Cardiac fibroblast (primary cell): ENCODE results near the gene VGLL1.
A peak's percentile ranks its signal among the peaks of the same experiment; 100 is the strongest.

ENCODE experiments used
- DNase-seq, 2 donors: peaks; one replicate each; pipeline versions ENCODE4 v3.0.0 to v3.0.0-alpha.2; 2010; ENCODE audit warnings: low read depth in 2 of 2
- H3K4me3 ChIP-seq, 2 donors: replicated peaks in 1 of 2; 1 replicate in 1 of 2; 2 replicates in 1 of 2; pipeline ENCODE4 v1.5.1; 2011; ENCODE audit warnings: low read depth in 2 of 2, low read length in 2 of 2, mild to moderate bottlenecking in 2 of 2, moderate library complexity in 1 of 2
- TF ChIP-seq, protein P1 (sequence below): IDR thresholded peaks from one replicate; pipeline ENCODE4 v1.5.1; 2011; ENCODE audit warnings: low read depth, mild to moderate bottlenecking, low read length, inconsistent platforms

VGLL1 gene

DNA sequence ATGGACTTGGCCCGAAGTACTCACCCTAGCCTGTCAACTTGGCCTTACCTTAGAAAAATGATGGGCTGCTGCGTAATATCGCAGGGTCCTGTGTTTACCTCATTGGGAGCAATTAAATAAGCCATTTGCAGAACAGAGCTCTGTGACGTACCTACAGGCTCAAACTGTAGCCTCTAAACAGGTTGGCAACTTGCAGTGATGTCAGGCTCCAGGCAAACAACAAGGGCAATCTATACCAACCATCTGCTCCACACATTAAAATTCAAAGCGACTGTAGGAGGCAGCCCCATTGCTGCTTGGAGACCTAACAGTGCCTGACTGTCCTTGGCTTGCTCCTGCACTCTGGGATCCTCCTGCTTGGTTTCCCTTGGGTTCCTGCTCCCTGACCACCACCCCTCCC is 17.2 kb downstream of the VGLL1 start:
- H3K4me3 ChIP-seq: no peak overlapping the region
- TF ChIP-seq, protein P1, sequence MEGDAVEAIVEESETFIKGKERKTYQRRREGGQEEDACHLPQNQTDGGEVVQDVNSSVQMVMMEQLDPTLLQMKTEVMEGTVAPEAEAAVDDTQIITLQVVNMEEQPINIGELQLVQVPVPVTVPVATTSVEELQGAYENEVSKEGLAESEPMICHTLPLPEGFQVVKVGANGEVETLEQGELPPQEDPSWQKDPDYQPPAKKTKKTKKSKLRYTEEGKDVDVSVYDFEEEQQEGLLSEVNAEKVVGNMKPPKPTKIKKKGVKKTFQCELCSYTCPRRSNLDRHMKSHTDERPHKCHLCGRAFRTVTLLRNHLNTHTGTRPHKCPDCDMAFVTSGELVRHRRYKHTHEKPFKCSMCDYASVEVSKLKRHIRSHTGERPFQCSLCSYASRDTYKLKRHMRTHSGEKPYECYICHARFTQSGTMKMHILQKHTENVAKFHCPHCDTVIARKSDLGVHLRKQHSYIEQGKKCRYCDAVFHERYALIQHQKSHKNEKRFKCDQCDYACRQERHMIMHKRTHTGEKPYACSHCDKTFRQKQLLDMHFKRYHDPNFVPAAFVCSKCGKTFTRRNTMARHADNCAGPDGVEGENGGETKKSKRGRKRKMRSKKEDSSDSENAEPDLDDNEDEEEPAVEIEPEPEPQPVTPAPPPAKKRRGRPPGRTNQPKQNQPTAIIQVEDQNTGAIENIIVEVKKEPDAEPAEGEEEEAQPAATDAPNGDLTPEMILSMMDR: no peak
- no peak for DNase-seq

DNA sequence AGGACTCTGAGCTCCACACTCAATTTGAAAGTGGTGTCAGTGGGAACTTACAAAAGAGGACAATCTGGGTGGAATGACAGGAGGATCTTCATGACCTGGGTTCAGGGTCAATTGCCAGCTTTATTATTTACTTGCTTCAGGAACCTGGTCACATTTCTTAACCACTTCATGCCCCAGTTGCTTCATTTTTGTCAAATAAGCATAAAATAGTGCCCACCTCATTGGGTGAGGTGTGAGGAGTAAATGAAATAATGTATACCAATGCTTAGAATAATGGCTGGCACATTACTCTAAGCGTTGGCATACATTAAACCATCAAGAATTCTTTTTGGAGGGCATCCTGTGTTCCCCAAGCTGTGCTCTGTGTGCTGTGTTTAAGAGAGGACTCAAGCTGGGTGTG is 19.4 kb downstream of the VGLL1 start:
- DNase-seq: no peak
- H3K4me3 ChIP-seq: no peak overlapping the region
- TF ChIP-seq, protein P1: no peak

DNA sequence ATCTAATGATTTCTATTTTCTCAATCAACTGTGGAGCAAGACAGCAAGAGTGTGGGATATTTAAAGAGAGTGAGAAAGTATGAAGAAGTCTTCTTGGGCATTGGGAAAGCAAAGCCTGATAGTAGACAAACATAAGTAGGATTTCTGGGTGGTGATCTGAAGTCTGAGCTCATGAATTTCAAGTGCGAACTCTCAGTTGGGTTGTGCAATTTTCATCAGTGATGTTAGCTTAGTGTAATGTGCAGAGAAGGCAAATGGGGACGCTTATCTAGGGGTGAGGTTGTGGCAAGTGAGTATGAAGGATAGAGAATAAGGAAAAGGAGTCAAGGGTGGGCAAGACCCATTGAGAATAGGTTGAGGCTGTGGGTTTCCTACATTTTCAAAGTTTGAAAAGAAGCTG is 23.7 kb downstream of the VGLL1 start:
- DNase-seq: no peak
- no peak overlapping the region for H3K4me3 ChIP-seq
- TF ChIP-seq, protein P1: no peak

DNA sequence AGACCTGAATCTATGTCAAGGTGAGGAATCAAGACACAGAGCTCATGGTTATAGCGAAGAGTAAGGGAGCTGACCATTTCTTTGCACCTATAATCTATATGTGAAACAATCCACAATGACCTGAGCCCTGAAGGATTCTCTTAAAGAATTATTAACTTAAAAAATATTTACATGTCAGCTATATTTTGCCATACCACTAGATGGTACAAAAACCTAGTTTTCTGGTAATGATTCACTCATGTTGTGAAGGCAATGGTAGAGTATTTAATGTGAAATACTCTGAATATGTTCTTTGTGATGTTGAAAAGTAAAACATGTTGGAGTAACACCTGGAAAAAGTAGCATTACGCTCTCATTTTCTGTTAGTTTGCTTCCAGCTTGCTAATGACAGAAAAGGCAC is 40.0 kb downstream of the VGLL1 start:
- peak in 1 of 2 donors; percentile 4 for DNase-seq
- H3K4me3 ChIP-seq: no peak overlapping the region
- TF ChIP-seq, protein P1: no peak

DNA sequence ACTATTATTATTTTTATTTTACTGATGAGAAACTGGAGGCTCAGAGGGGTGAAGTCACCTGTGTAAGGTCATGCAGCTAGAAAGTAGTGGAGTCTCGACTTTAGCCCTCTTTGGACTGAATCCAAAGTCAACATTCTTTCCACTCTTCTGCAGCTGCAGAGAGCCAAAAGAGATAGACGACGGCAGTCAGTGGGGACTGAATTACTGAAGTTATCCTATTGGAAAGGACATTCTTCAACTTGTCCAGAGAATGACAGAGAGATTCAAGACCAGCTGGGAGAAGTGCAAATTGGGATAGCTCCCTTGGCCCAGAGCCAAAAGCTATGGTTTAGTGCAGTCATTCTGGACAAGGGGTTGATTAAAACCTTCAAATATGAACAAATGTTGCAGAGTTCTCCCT is 42.5 kb downstream of the VGLL1 start:
- TF ChIP-seq, protein P1: no peak
- peak in 1 of 2 donors; percentile 2 for DNase-seq
- H3K4me3 ChIP-seq: no peak overlapping the region

DNA sequence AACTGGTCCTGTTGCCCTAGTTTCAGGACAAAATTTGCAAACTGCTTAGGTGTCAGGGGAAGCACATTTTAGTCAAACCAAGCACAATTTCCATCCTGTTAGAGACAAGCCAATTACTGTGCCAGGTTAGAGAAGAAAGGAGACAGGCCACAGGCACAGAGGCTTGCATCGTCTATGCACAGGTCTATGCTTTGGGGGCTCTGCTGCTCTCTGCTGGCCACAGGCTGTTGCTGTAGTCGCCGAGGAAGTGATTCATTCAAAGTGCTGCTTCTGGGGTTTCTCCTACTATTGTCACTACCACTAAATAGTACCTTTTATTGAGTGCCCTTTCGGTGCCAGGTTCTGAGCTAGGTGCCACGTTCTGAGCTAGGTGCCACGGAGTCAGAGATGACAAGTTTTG is 45.5 kb downstream of the VGLL1 start:
- H3K4me3 ChIP-seq: no peak overlapping the region
- DNase-seq: peak; percentile 53 to 67
- TF ChIP-seq, protein P1: peak; percentile 73

DNA sequence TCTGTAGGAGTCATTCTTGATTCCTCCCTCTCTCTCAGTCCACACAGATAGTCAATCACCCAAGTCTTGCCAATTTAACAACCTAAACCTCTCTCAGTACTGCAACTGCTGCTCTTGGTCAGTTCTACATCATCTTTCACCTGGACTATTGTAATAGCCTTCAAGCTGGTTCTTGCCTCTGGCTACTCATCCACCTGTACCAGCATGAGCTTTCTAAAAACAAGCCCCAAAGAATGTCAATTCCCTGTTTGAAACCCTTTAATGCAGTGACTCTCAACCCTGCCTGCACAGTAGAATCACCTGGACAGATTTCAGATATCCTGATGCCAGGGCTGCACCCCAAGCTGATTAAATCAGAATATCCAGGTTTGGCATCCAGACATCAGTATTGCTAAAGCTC is 48.3 kb downstream of the VGLL1 start:
- TF ChIP-seq, protein P1: no peak
- no peak for DNase-seq
- H3K4me3 ChIP-seq: no peak overlapping the region
